Fibroblast of skin of right quadriceps (primary cell): ENCODE measurements around the gene CDK18.
"Not testable (repeated sequence)": the region's sequence is repeated elsewhere in the genome, so short reads cannot be mapped to it uniquely, and the experiment has no call there.

Experiments
- DNase-seq: peaks from one replicate; pipeline ENCODE4 v3.0.0-alpha.2; 2013

The CDK18 gene

GRCh38 chr1:205504311-205505075 is at the start of gene CDK18:
TSS of gene CDK18 (plus strand) at chr1:205504669. CDS start at chr1:205523168, 18,499 bp downstream.
- DNase-seq: no peak

- DNase-seq: no peak
These were observed 49.5 kb upstream of the CDK18 start for GRCh38 chr1:205454903-205455335.

- no peak for DNase-seq
These were observed 48.7 kb upstream of the CDK18 start, which contains the start of gene BLACAT1 for GRCh38 chr1:205455581-205456382. TSS of gene BLACAT1 (minus strand) at chr1:205456045.

- no peak for DNase-seq
These were observed 48.0 kb upstream of the CDK18 start for GRCh38 chr1:205456383-205456867.

- no peak for DNase-seq
These were observed 47.4 kb upstream of the CDK18 start for GRCh38 chr1:205456868-205457745.

- peak; percentile 50 for DNase-seq
These were observed 45.5 kb upstream of the CDK18 start for GRCh38 chr1:205458777-205459566.

- DNase-seq: no peak
These were observed 39.1 kb upstream of the CDK18 start for GRCh38 chr1:205465392-205465791.

GRCh38 chr1:205466595-205467220 is 37.8 kb upstream of the CDK18 start:
- DNase-seq: no peak

- no peak for DNase-seq
These were observed 34.3 kb upstream of the CDK18 start for GRCh38 chr1:205470131-205470530.

- no peak for DNase-seq
These were observed 31.6 kb upstream of the CDK18 start for GRCh38 chr1:205472737-205473441.

- no peak for DNase-seq
These were observed 31.0 kb upstream of the CDK18 start for GRCh38 chr1:205473475-205473874.

GRCh38 chr1:205473966-205474365 is 30.5 kb upstream of the CDK18 start:
- no peak for DNase-seq

- DNase-seq: no peak
These were observed 29.9 kb upstream of the CDK18 start for GRCh38 chr1:205474571-205474970.

- DNase-seq: no peak
These were observed 28.6 kb upstream of the CDK18 start for GRCh38 chr1:205475855-205476254.

- DNase-seq: no peak
These were observed 27.8 kb upstream of the CDK18 start for GRCh38 chr1:205476648-205477047.

GRCh38 chr1:205477121-205477758 is 27.2 kb upstream of the CDK18 start:
- DNase-seq: no peak

- peak; percentile 47 for DNase-seq
These were observed 26.7 kb upstream of the CDK18 start for GRCh38 chr1:205477759-205478247.

GRCh38 chr1:205478985-205479384 is 25.5 kb upstream of the CDK18 start:
- DNase-seq: not testable (repeated sequence)

- DNase-seq: no peak
These were observed 24.0 kb upstream of the CDK18 start for GRCh38 chr1:205480349-205480985.

GRCh38 chr1:205481218-205481617 is 23.3 kb upstream of the CDK18 start:
- no peak for DNase-seq
